ENCODE measurements around the gene OR2L13.

Gene OR2L13

DNA sequence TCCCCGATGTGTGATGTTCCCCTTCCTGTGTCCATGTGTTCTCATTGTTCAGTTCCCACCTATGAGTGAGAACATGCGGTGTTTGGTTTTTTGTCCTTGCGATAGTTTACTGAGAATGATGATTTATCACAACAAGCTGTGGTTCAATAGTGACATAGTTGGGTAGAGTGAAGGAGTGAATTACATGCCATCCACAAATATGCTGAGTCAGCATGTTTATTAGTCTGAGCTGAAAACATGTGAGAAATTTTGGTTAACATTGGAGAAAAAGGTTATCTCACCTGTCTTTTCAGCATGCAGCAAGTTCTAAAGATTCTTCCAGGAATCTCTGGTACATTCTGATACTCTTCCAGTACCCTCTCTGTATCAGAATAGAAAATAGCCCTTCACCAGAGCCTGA, 29.4 kb upstream of the OR2L13 start:
- TF ChIP-seq, protein P1, sequence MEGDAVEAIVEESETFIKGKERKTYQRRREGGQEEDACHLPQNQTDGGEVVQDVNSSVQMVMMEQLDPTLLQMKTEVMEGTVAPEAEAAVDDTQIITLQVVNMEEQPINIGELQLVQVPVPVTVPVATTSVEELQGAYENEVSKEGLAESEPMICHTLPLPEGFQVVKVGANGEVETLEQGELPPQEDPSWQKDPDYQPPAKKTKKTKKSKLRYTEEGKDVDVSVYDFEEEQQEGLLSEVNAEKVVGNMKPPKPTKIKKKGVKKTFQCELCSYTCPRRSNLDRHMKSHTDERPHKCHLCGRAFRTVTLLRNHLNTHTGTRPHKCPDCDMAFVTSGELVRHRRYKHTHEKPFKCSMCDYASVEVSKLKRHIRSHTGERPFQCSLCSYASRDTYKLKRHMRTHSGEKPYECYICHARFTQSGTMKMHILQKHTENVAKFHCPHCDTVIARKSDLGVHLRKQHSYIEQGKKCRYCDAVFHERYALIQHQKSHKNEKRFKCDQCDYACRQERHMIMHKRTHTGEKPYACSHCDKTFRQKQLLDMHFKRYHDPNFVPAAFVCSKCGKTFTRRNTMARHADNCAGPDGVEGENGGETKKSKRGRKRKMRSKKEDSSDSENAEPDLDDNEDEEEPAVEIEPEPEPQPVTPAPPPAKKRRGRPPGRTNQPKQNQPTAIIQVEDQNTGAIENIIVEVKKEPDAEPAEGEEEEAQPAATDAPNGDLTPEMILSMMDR (IDR thresholded peaks at IDR 0.05): no peak

DNA sequence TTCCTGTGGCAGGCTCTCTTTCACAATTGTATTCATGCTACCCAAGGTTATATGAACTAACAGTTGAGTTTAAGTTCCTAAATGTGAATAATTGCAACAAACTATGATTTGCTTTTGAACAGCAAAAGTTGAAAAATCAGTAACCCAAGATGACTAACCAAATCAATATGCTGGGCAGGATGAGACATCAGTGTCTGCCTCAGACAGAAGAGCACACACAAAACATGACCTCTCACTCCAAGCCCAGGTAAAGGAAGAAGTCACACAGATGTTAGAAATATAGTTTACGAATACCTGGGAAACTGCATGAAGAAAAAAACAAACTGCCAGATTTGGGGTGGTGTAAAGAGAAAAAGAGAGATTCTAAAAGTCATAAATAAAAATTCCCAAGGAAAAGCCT, 3.5 kb downstream of the OR2L13 start:
- TF ChIP-seq, protein P1 (IDR thresholded peaks at IDR 0.05): no peak

DNA sequence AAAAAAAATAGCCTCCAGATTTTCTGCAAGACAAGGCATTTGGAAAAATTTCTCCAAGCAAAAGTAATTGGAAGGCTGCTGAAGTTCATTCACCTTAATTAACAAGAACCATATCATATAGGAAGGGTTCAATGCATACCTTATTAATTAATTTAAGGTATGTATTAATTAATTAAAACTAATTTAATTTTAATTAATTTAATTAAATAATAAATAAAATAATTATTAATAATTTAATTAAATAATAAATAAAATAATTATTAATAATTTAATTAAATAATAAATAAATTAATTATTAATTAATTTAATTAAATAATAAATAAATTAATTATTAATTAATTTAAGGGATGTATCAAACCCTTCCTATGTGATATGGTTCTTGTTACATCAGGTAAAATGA, 7.9 kb downstream of the OR2L13 start:
- TF ChIP-seq, protein P1 (IDR thresholded peaks at IDR 0.05): no peak

DNA sequence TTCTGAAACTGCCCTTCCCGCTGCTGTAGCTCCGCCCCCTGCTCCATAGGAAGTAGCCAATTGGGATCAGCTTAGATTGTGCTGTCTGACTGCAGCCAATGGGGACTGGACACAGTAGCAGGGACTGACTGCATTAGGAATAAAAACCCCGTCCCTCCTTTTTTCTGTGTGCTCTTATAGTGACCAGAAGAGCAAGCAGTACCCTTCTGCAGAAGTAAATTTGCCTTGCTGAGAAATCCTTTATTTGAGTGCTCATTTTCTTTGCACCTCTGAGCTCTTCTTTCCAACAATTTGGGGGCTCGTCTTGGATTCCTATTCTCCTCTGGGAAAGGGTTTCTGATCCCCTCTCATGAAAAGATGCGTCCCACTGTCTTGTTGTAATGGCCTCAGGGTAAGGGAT, 16.2 kb downstream of the OR2L13 start:
- TF ChIP-seq, protein P1 (IDR thresholded peaks at IDR 0.05): no peak

DNA sequence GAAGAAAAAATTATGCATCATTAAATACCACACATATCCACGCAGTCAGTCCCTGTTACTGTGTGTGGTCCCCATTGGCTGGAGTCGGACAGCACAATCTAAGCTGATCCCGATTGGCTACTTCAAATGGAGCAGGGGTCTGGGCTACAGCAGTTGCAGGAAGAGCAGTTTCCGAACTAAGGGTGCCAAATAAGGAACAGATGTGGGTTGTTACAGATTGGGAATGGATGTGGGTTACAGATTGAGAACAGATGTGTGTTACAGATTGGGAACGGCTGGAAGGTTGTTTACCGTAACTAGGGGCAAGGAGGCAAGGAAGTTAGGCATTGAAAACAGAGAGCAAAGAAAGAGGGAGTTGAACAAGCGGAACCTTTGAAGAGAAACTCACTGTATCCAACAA, 19.9 kb downstream of the OR2L13 start:
- TF ChIP-seq, protein P1 (IDR thresholded peaks at IDR 0.05): no peak

DNA sequence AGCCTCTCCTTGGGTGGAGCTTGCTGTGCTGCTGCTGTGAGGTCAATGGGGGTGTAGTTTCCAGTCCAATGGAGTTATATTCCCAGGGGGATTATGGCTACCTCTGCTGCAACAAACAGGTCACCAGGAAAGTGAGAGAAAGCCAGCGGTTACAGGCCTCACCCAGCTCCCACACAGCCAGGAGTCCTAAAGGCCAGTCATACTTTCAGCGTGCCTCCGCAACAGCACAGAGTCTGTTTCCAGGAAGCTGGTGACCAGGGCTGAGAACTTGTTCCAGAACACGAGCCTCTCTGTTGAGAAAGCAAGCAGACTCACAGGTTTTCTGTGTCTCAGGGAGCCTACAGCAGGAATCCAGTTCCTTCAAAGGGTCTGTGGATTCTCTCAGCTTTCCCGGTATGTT, 32.7 kb downstream of the OR2L13 start:
- TF ChIP-seq, protein P1 (IDR thresholded peaks at IDR 0.05): no peak

DNA sequence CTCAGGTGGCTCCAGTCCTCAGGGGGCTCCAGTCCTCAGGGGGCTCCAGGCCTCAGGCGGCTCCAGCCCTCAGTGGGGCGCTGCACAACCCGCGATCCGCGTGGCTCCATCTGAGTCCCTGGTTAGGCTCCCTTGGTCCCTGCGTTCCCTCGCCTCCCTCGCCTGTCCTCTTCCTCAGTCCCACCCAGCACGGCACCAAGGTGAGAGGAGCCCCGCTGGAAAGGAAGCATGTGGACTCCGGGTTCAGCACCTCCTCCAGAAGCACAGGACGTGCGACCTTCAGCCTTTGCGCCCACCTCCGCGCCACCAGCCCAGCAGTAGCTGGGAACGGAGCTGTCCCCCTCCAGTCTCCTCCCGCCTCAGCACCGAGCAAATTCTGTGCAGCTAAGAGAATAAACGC, 41.8 kb downstream of the OR2L13 start:
- TF ChIP-seq, protein P1 (IDR thresholded peaks at IDR 0.05): no peak

DNA sequence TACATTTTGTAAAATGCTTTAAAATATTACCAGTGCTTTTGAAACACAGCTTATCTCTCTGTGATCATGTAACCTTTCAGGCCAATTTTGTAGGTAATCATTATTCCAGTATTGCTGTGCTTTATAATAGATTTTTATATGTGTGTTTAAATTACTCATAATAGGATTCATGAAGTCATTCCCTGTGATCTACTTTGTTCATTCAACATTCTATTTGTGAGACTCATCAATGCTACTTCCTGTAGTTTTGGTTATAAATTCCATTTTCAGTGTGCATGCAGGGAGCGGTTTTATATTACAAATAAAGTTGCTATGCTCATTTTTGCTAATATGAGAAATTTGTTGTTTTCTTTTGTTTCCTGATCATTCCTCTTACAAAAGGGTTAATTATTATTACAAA, 45.9 kb downstream of the OR2L13 start:
- TF ChIP-seq, protein P1 (IDR thresholded peaks at IDR 0.05): no peak

Measured in LNCAP (cell line).